ENCODE measurements around the gene ABCF2.

ABCF2 gene

GRCh38 chr7:151215396-151215795, 11.6 kb downstream of the ABCF2 start:
- DNase-seq: no peak

GRCh38 chr7:151213826-151214225, 13.2 kb downstream of the ABCF2 start:
- no peak for DNase-seq

- no peak for DNase-seq
Observed at GRCh38 chr7:151212626-151213025, 14.4 kb downstream of the ABCF2 start.

GRCh38 chr7:151211155-151211772, 15.7 kb downstream of the ABCF2 start:
- no peak for DNase-seq

GRCh38 chr7:151210087-151210854, 16.7 kb downstream of the ABCF2 start, which contains the start of gene H2BK1:
H2BK1 (minus strand) TSS chr7:151210488; CDS start chr7:151210318, 170 bp downstream.
- no peak for DNase-seq

GRCh38 chr7:151209588-151209987, 17.4 kb downstream of the ABCF2 start:
- DNase-seq: no peak

GRCh38 chr7:151208253-151208862, 18.6 kb downstream of the ABCF2 start:
- no peak for DNase-seq

- no peak for DNase-seq
Observed at GRCh38 chr7:151207804-151208203, 19.2 kb downstream of the ABCF2 start.

- no peak for DNase-seq
Observed at GRCh38 chr7:151207315-151207714, 19.7 kb downstream of the ABCF2 start.

- no peak for DNase-seq
Observed at GRCh38 chr7:151206914-151207313, 20.1 kb downstream of the ABCF2 start.

- DNase-seq: no peak
Observed at GRCh38 chr7:151205730-151206129, 21.3 kb downstream of the ABCF2 start.

GRCh38 chr7:151204383-151205032, 22.5 kb downstream of the ABCF2 start:
- no peak for DNase-seq

- no peak for DNase-seq
Observed at GRCh38 chr7:151202836-151203235, 24.2 kb downstream of the ABCF2 start.

- no peak for DNase-seq
Observed at GRCh38 chr7:151201751-151202150, 25.3 kb downstream of the ABCF2 start.

- DNase-seq: no peak
Observed at GRCh38 chr7:151201344-151201743, 25.7 kb downstream of the ABCF2 start.

GRCh38 chr7:151198945-151199848, 27.8 kb downstream of the ABCF2 start:
- no peak for DNase-seq

- DNase-seq: no peak
Observed at GRCh38 chr7:151197932-151198331, 29.1 kb downstream of the ABCF2 start.

- no peak for DNase-seq
Observed at GRCh38 chr7:151195616-151196450, 31.2 kb downstream of the ABCF2 start.

GRCh38 chr7:151194188-151194587, 32.8 kb downstream of the ABCF2 start:
- DNase-seq: no peak

GRCh38 chr7:151193203-151193978, 33.6 kb downstream of the ABCF2 start:
- DNase-seq: no peak

Data from CD4-positive, alpha-beta T cell treated with Interferon gamma for 1 hour (primary cell).